Measurements from ENCODE around the gene PTCD2. TPM values are rescaled to one million over a fixed set of nuclear protein-coding genes. Genes with fewer than 3 reads are reported as not detected.

PTCD2 gene
- total RNA-seq, 4 donors from 2014 or later: 3.5 to 7.1 (median 5.8) TPM

DNA sequence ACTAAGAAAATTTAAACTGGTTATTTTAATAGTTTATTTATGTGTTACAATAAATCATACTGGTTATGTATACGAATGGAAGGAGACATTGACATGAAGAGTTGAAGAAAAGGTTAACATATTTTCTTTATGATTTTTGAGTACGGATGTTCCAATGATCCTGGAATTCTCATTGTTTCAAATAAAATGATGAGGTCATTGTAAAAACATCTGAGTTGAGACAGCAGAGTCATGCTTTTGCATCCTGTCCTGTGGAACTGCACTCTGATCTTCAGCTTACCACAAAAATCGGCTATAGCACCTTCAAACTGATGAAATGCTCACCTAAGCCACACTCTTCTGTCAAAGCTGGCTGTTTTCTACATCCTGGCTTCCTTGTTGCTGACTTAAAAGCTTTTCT lies 67.8 kb downstream of the PTCD2 start:
- Histone ChIP-seq H3K4me3 (no peak overlapping the region), H3K36me3 (no peaks in the 10 kb centered on the region), H3K27ac (replicated peaks in 1 of 4) (peak overlapping the region; percentile 47 to 77 (median 70)), H3K27me3 (no peaks in the 10 kb centered on the region), H3K4me1 (peaks cover 39 to 78% (median 66%) of the 10 kb centered on the region in 4 donors), H3K9me3 (no peaks in the 10 kb centered on the region)
- WGBS: 12% methylated on average over 3 of the region's 3 CpGs
- intact Hi-C loops (cut with DNase I): no loop called here
- DNase-seq (ENCODE audit: extremely low spot score): no peak
- TF ChIP-seq, protein P1, sequence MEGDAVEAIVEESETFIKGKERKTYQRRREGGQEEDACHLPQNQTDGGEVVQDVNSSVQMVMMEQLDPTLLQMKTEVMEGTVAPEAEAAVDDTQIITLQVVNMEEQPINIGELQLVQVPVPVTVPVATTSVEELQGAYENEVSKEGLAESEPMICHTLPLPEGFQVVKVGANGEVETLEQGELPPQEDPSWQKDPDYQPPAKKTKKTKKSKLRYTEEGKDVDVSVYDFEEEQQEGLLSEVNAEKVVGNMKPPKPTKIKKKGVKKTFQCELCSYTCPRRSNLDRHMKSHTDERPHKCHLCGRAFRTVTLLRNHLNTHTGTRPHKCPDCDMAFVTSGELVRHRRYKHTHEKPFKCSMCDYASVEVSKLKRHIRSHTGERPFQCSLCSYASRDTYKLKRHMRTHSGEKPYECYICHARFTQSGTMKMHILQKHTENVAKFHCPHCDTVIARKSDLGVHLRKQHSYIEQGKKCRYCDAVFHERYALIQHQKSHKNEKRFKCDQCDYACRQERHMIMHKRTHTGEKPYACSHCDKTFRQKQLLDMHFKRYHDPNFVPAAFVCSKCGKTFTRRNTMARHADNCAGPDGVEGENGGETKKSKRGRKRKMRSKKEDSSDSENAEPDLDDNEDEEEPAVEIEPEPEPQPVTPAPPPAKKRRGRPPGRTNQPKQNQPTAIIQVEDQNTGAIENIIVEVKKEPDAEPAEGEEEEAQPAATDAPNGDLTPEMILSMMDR (IDR thresholded peaks at IDR 0.05): no peak
- TF ChIP-seq POLR2AphosphoS5 (IDR thresholded peaks at IDR 0.05) (peak in 1 of 2 donors; percentile 14), EP300 (IDR thresholded peaks at IDR 0.05) (no peak)

DNA sequence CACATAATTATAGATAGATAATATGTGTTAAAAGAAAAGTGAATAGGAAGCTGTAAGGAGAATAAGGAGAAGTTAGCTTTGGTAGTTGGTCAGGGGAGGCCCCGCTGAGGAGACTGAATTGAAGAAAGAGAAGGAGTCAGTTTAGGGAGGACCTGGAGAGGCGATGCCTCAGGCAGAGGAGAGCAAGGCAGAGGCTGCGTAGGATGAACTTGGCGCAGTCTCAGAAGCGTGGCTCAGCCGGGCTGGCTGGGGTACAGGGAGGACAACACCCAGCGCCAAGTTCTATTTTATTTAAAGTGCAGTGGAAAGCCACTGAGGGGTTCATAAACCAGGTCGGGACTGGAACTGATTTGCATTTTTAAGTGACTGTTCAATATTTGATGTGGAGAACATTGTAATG lies 68.5 kb downstream of the PTCD2 start:
- peak overlapping the region; percentile 47 to 77 (median 70) for H3K27ac ChIP-seq (replicated peaks in 1 of 4)
- no peaks in the 10 kb centered on the region for H3K36me3 ChIP-seq
- intact Hi-C loops (cut with DNase I): no loop called here
- no peak overlapping the region for H3K4me3 ChIP-seq
- 73% methylated on average over 8 of the region's 8 CpGs for WGBS
- H3K9me3 ChIP-seq: no peaks in the 10 kb centered on the region
- DNase-seq (ENCODE audit: extremely low spot score): no peak
- TF ChIP-seq POLR2A (IDR thresholded peaks at IDR 0.05; ENCODE audit: low read depth): no peak
- no peak for TF ChIP-seq POLR2AphosphoS5 (IDR thresholded peaks at IDR 0.05)
- TF ChIP-seq EP300 (IDR thresholded peaks at IDR 0.05): no peak
- TF ChIP-seq, protein P1 (IDR thresholded peaks at IDR 0.05): no peak
- no peaks in the 10 kb centered on the region for H3K27me3 ChIP-seq
- H3K4me1 ChIP-seq: peaks cover 37 to 75% (median 63%) of the 10 kb centered on the region in 4 donors

DNA sequence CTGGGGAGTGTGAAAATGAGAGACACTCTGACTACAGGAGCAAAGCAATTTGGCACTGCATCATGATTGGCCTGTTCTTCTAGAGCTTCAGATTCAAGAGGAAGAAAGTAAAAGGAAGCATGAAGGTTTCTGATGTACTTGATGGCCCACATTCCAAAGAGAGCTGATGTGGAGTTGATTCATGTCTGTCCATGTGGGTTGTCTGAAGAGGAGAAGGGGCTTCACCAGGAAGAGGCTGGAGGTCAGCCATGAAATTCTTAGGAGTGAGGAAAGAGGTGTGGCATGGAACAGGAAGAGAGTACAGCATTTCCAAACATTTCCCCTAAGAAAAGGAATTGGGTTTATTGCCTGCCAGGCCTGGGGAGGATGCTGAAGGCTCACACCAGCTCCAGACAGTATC lies 70.7 kb downstream of the PTCD2 start:
- H3K36me3 ChIP-seq: no peaks in the 10 kb centered on the region
- H3K4me1 ChIP-seq: peaks cover 36 to 62% (median 53%) of the 10 kb centered on the region in 4 donors
- no peaks in the 10 kb centered on the region for H3K9me3 ChIP-seq
- intact Hi-C loops (cut with DNase I): no loop called here
- TF ChIP-seq POLR2A (IDR thresholded peaks at IDR 0.05; ENCODE audit: low read depth) (no peak), POLR2AphosphoS5 (IDR thresholded peaks at IDR 0.05) (no peak), EP300 (IDR thresholded peaks at IDR 0.05) (no peak)
- TF ChIP-seq, protein P1 (IDR thresholded peaks at IDR 0.05): no peak
- peak overlapping the region; percentile 65 to 77 (median 73) for H3K27ac ChIP-seq (replicated peaks in 1 of 4)
- no peaks in the 10 kb centered on the region for H3K27me3 ChIP-seq
- no peak overlapping the region for H3K4me3 ChIP-seq
- DNase-seq (ENCODE audit: extremely low spot score): no peak

DNA sequence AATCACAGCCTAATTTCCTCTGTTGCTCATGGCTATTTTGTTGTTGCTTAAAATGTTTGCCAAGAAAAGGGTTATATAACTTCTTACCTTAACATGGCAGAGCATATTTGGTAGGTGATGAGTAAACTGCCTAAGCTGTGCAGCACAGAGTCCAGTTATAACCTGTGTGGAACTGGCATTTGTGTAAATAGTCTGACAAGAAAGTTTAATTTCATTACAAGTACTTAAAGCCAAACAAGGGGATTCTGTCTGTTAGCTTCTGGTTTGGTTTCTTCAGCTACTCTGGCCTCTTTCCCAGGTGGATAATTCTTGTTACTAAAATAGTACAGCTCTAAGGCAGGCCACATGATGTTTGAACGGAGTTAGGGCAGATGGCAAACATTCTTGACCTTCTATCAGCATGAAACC lies 72.2 kb downstream of the PTCD2 start:
- no peaks in the 10 kb centered on the region for H3K9me3 ChIP-seq
- no peak for DNase-seq (ENCODE audit: extremely low spot score)
- peaks cover 36 to 53% (median 47%) of the 10 kb centered on the region in 4 donors for H3K4me1 ChIP-seq
- intact Hi-C loops (cut with DNase I): no loop called here
- peak overlapping the region; percentile 65 to 77 (median 73) for H3K27ac ChIP-seq (replicated peaks in 1 of 4)
- WGBS: 30% methylated on average over 1 of the region's 1 CpG
- TF ChIP-seq POLR2A (IDR thresholded peaks at IDR 0.05; ENCODE audit: low read depth) (no peak), EP300 (IDR thresholded peaks at IDR 0.05) (no peak), POLR2AphosphoS5 (IDR thresholded peaks at IDR 0.05) (peak; percentile 45 to 46)
- TF ChIP-seq, protein P1 (IDR thresholded peaks at IDR 0.05): no peak
- no peaks in the 10 kb centered on the region for H3K36me3 ChIP-seq
- H3K4me3 ChIP-seq: no peak overlapping the region
- no peaks in the 10 kb centered on the region for H3K27me3 ChIP-seq

DNA sequence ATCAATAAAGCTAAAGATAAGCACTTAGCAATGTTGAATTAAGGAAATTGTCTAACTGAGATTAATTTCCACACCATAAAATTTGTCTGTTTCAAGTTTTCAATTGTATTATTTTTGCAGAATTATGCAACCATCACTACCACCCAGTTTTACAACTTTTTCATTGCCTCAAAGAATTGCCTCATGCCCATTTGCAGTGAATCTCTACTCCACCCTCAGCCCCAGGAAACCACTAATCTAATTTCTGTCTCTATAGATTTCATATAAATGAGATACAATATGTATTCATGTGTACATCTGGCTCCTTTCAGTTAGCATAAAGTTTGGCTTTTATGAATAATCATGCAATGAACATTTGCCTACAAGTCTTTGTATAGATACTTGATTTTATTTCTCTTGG lies 72.9 kb downstream of the PTCD2 start:
- H3K36me3 ChIP-seq: no peaks in the 10 kb centered on the region
- peak overlapping the region; percentile 65 to 77 (median 73) for H3K27ac ChIP-seq (replicated peaks in 1 of 4)
- no peaks in the 10 kb centered on the region for H3K9me3 ChIP-seq
- no peaks in the 10 kb centered on the region for H3K27me3 ChIP-seq
- DNase-seq (ENCODE audit: extremely low spot score): no peak
- no peak overlapping the region for H3K4me3 ChIP-seq
- H3K4me1 ChIP-seq: peaks cover 32 to 49% (median 40%) of the 10 kb centered on the region in 4 donors
- intact Hi-C loops (cut with DNase I): no loop called here
- TF ChIP-seq POLR2A (IDR thresholded peaks at IDR 0.05; ENCODE audit: low read depth): no peak
- TF ChIP-seq POLR2AphosphoS5 (IDR thresholded peaks at IDR 0.05): no peak
- TF ChIP-seq, protein P1 (IDR thresholded peaks at IDR 0.05): no peak
- TF ChIP-seq EP300 (IDR thresholded peaks at IDR 0.05): no peak

Data from esophagus muscularis mucosa (tissue), 4 donors.